ENCODE measurements around the gene TTC23. TPM values are rescaled to one million over a fixed set of nuclear protein-coding genes. Genes with fewer than 3 reads are reported as not detected.

The TTC23 gene
- total RNA-seq, 1 experiment from 2014 or later: 17.8 TPM

DNA sequence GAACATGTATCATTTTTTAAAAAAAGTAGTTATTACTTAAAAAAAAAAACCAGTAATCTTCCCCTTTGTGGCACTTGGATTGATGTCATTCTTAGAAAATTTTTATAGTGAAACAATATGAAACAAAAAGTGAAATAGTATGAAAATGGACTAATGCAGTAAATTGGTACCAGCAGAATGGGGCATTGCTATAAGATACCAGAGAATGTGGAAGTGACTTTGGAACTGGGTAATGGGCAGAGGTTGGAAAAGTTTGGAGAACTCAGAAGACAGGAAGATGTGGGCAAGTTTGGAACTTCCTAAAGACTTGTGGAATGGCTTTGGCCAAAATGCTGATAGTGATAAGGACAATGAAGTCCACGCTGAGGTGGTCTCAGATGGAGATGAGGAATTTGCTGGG lies 66.6 kb downstream of the TTC23 start (continued):
- TF ChIP-seq, protein P1, sequence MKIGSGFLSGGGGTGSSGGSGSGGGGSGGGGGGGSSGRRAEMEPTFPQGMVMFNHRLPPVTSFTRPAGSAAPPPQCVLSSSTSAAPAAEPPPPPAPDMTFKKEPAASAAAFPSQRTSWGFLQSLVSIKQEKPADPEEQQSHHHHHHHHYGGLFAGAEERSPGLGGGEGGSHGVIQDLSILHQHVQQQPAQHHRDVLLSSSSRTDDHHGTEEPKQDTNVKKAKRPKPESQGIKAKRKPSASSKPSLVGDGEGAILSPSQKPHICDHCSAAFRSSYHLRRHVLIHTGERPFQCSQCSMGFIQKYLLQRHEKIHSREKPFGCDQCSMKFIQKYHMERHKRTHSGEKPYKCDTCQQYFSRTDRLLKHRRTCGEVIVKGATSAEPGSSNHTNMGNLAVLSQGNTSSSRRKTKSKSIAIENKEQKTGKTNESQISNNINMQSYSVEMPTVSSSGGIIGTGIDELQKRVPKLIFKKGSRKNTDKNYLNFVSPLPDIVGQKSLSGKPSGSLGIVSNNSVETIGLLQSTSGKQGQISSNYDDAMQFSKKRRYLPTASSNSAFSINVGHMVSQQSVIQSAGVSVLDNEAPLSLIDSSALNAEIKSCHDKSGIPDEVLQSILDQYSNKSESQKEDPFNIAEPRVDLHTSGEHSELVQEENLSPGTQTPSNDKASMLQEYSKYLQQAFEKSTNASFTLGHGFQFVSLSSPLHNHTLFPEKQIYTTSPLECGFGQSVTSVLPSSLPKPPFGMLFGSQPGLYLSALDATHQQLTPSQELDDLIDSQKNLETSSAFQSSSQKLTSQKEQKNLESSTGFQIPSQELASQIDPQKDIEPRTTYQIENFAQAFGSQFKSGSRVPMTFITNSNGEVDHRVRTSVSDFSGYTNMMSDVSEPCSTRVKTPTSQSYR (CRISPR knock-in tag; IDR thresholded peaks at IDR 0.05): no peak
- no peak for TF ChIP-seq ATF1 (CRISPR knock-in tag; IDR thresholded peaks at IDR 0.05)
- TF ChIP-seq, protein P2, sequence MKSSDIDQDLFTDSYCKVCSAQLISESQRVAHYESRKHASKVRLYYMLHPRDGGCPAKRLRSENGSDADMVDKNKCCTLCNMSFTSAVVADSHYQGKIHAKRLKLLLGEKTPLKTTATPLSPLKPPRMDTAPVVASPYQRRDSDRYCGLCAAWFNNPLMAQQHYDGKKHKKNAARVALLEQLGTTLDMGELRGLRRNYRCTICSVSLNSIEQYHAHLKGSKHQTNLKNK (CRISPR knock-in tag; IDR thresholded peaks at IDR 0.05): no peak

DNA sequence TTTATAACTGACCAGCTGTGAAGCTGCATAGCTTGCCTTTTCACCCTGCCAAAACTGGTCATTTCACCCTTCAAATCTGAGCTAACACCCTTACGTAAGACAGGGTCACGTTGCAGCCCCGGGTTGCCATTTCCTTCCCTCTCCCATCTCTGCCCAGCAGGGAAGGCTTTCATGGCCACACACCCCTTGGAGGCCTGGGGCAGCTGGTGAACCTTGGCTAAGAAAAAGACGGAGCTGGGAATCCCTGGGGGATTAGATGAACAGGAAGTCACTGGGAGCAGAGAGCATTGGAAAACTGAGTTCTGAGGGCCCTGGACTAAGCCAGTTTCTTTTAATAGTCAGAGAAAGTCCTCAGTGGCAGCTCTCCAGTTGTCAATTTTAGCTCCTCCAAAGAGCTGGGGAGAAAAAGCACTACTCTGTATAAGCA lies 67.8 kb downstream of the TTC23 start:
- TF ChIP-seq ZNF423 (CRISPR knock-in tag; IDR thresholded peaks at IDR 0.05): peak; percentile 7; the same call in 1 of the 2 replicates
- TF ChIP-seq, protein P3, sequence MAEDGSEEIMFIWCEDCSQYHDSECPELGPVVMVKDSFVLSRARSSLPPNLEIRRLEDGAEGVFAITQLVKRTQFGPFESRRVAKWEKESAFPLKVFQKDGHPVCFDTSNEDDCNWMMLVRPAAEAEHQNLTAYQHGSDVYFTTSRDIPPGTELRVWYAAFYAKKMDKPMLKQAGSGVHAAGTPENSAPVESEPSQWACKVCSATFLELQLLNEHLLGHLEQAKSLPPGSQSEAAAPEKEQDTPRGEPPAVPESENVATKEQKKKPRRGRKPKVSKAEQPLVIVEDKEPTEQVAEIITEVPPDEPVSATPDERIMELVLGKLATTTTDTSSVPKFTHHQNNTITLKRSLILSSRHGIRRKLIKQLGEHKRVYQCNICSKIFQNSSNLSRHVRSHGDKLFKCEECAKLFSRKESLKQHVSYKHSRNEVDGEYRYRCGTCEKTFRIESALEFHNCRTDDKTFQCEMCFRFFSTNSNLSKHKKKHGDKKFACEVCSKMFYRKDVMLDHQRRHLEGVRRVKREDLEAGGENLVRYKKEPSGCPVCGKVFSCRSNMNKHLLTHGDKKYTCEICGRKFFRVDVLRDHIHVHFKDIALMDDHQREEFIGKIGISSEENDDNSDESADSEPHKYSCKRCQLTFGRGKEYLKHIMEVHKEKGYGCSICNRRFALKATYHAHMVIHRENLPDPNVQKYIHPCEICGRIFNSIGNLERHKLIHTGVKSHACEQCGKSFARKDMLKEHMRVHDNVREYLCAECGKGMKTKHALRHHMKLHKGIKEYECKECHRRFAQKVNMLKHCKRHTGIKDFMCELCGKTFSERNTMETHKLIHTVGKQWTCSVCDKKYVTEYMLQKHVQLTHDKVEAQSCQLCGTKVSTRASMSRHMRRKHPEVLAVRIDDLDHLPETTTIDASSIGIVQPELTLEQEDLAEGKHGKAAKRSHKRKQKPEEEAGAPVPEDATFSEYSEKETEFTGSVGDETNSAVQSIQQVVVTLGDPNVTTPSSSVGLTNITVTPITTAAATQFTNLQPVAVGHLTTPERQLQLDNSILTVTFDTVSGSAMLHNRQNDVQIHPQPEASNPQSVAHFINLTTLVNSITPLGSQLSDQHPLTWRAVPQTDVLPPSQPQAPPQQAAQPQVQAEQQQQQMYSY (CRISPR knock-in tag; IDR thresholded peaks at IDR 0.05): peak; percentile 83
- TF ChIP-seq, protein P4, sequence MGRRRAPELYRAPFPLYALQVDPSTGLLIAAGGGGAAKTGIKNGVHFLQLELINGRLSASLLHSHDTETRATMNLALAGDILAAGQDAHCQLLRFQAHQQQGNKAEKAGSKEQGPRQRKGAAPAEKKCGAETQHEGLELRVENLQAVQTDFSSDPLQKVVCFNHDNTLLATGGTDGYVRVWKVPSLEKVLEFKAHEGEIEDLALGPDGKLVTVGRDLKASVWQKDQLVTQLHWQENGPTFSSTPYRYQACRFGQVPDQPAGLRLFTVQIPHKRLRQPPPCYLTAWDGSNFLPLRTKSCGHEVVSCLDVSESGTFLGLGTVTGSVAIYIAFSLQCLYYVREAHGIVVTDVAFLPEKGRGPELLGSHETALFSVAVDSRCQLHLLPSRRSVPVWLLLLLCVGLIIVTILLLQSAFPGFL (CRISPR knock-in tag; IDR thresholded peaks at IDR 0.05; ENCODE audit: borderline replicate concordance): no peak
- 0 out of 2 replicates have a peak, but pooled peaks cover 8% of the 10 kb centered on the region for H3K9me3 Mint-ChIP-seq
- H3K27ac Mint-ChIP-seq: peak overlapping the region; percentile 55; the same call in 1 of the 2 replicates
- peaks cover 30% of the 10 kb centered on the region for H3K4me1 Mint-ChIP-seq
- DNase-seq (ENCODE audit: low spot score) (no peak), ATAC-seq (peak; percentile 84)
- no peaks in the 10 kb centered on the region for H3K27me3 Mint-ChIP-seq (ENCODE audit: low read depth)
- ChIA-PET CTCF (interaction anchor here (1.0 to 1.7 kb wide), 3 partner anchors 76 to 81 kb away, joined by 3 to 7 read pairs (median 3); partner anchors contain the start of gene SYNM), POLR2A (interaction anchor here (1.0 kb wide), 1 partner anchor 20 kb away, joined by 3 read pairs; no protein-coding TSS in a partner anchor)
- peaks cover 22% of the 10 kb centered on the region; the same call in 1 of the 2 replicates for H3K36me3 Mint-ChIP-seq
- no peak overlapping the region for H3K4me3 Mint-ChIP-seq

DNA sequence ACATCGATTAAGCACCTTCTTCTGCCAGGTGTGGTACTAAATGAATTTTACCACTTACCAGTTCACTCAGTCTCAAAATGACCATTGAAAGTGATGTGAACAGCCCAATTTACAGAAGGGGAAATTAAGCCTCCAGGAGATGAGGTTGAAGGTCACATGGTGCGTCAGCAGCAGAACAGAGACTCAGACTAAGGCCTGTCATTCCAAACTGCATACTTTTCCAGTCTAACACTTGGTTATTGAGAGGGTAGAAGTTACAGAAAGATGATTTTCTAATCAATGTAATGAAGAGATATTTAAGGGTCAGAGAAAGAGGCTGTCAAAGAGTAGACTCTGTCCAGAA lies 68.4 kb downstream of the TTC23 start:
- CTCF ChIA-PET: interaction anchor here (1.0 to 1.7 kb wide), 3 partner anchors 76 to 81 kb away, joined by 3 to 7 read pairs (median 3); partner anchors contain the start of gene SYNM
- POLR2A ChIA-PET: interaction anchor here (1.0 kb wide), 1 partner anchor 20 kb away, joined by 3 read pairs; no protein-coding TSS in a partner anchor
- H3K27ac Mint-ChIP-seq: no peak overlapping the region; the same call in 1 of the 2 replicates
- no peak overlapping the region for H3K4me3 Mint-ChIP-seq
- 0 out of 2 replicates have a peak, but pooled peaks cover 8% of the 10 kb centered on the region for H3K9me3 Mint-ChIP-seq
- DNase-seq (ENCODE audit: low spot score): no peak
- no peak for ATAC-seq
- no peaks in the 10 kb centered on the region for H3K27me3 Mint-ChIP-seq (ENCODE audit: low read depth)
- TF ChIP-seq OVOL2 (CRISPR knock-in tag; IDR thresholded peaks at IDR 0.05; ENCODE audit: borderline replicate concordance) (no peak), CBFB (CRISPR knock-in tag; IDR thresholded peaks at IDR 0.05; ENCODE audit: low read depth) (no peak), SOX15 (CRISPR knock-in tag; IDR thresholded peaks at IDR 0.05) (no peak), ETV6 (CRISPR knock-in tag; IDR thresholded peaks at IDR 0.05) (no peak), ZNF219 (CRISPR knock-in tag; IDR thresholded peaks at IDR 0.05; ENCODE audit: borderline replicate concordance) (no peak), ZNF121 (CRISPR knock-in tag; IDR thresholded peaks at IDR 0.05) (no peak), RORB (CRISPR knock-in tag; IDR thresholded peaks at IDR 0.05) (no peak), ZNF671 (CRISPR knock-in tag; IDR thresholded peaks at IDR 0.05) (no peak), NFYB (CRISPR knock-in tag; conservative IDR thresholded peaks at IDR 0.05; ENCODE audit: low read depth) (no peak), TP53 (CRISPR knock-in tag; IDR thresholded peaks at IDR 0.05) (no peak), FOXJ3 (CRISPR knock-in tag; IDR thresholded peaks at IDR 0.05; ENCODE audit: borderline replicate concordance) (no peak), SMAD4 (CRISPR knock-in tag; IDR thresholded peaks at IDR 0.05) (no peak), FOXK1 (CRISPR knock-in tag; IDR thresholded peaks at IDR 0.05) (no peak), NR3C1 (CRISPR knock-in tag; conservative IDR thresholded peaks at IDR 0.05; ENCODE audit: low read depth) (no peak), TEAD1 (CRISPR knock-in tag; IDR thresholded peaks at IDR 0.05) (no peak)
- TF ChIP-seq, protein P5, sequence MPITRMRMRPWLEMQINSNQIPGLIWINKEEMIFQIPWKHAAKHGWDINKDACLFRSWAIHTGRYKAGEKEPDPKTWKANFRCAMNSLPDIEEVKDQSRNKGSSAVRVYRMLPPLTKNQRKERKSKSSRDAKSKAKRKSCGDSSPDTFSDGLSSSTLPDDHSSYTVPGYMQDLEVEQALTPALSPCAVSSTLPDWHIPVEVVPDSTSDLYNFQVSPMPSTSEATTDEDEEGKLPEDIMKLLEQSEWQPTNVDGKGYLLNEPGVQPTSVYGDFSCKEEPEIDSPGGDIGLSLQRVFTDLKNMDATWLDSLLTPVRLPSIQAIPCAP (CRISPR knock-in tag; IDR thresholded peaks at IDR 0.05): no peak
- H3K36me3 Mint-ChIP-seq: peaks cover 22% of the 10 kb centered on the region; the same call in 1 of the 2 replicates
- H3K4me1 Mint-ChIP-seq: peaks cover 30% of the 10 kb centered on the region

Data from WTC11 (cell line).